Mammary epithelial cell (primary cell): ENCODE results near the gene STK32B.

ENCODE experiments used
- EZH2 ChIP-seq: IDR thresholded peaks from 2 replicates; pipeline ENCODE4 v1.6.1; 2012; ENCODE audit warnings: low read length, inconsistent platforms, borderline replicate concordance
- TF ChIP-seq, protein P1 (sequence below), 2 donors: IDR thresholded peaks in 1 of 2; conservative IDR thresholded peaks in 1 of 2; 2 replicates each; pipeline ENCODE4 v1.5.1; 2011 to 2012; ENCODE audit warnings: inconsistent platforms in 2 of 2, low read length in 2 of 2, mild to moderate bottlenecking in 2 of 2, control low read depth in 1 of 2, low read depth in 1 of 2; ENCODE audit not compliant: insufficient read depth in 1 of 2; ENCODE audit errors: extremely low read depth in 1 of 2

DNA sequence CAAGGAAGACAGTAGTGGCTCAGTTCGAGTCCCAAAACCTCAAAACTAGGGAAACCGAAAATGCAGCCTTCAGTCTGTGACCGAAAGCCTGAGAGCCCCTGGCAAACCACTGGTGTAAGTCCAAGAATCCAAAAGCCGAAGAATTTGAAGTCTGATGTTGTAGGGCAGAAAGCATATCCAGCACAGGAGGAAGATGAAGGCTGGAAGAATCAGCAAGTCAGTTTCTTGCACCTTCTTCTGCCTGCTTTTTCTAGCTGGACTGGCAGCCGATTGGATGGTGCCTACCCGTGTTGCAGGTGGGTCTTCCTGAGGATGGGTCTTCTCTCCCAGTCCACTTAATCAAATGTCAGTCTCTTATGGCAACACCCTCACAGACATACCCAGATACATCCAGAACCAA, 95.0 kb downstream of the STK32B start:
- TF ChIP-seq, protein P1, sequence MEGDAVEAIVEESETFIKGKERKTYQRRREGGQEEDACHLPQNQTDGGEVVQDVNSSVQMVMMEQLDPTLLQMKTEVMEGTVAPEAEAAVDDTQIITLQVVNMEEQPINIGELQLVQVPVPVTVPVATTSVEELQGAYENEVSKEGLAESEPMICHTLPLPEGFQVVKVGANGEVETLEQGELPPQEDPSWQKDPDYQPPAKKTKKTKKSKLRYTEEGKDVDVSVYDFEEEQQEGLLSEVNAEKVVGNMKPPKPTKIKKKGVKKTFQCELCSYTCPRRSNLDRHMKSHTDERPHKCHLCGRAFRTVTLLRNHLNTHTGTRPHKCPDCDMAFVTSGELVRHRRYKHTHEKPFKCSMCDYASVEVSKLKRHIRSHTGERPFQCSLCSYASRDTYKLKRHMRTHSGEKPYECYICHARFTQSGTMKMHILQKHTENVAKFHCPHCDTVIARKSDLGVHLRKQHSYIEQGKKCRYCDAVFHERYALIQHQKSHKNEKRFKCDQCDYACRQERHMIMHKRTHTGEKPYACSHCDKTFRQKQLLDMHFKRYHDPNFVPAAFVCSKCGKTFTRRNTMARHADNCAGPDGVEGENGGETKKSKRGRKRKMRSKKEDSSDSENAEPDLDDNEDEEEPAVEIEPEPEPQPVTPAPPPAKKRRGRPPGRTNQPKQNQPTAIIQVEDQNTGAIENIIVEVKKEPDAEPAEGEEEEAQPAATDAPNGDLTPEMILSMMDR (conservative IDR thresholded peaks at IDR 0.05 in 1 of 2, IDR thresholded peaks at IDR 0.05 in 1 of 2; ENCODE audit: extremely low read depth in 1 of 2, insufficient read depth in 1 of 2, low read depth in 1 of 2, low read length in 2 of 2): no peak
- TF ChIP-seq EZH2: no peak
